WTC11 (cell line): ENCODE measurements around the gene ASB1. TPM values are rescaled to one million over a fixed set of nuclear protein-coding genes. Genes with fewer than 3 reads are reported as not detected.

Experiments
- ATAC-seq: fragments of 200-7000 bp; cut with Tn5 transposase; 2 replicates; pipeline ENCODE4 v1.10.0; 2021; ENCODE audit warnings: mild to moderate bottlenecking, moderate library complexity
- CTCF ChIA-PET: fragments of 300-600 bp; sonication (Branson Sonifier 250); formaldehyde crosslinking; loops from one replicate; lab custom pipeline; 2021; ENCODE audit warnings: antibody characterized with exemption; lab: Charles Lee
- POLR2A ChIA-PET: fragments of 350-600 bp; sonication (Branson Sonifier 250); formaldehyde crosslinking; loops from one replicate; lab custom pipeline; 2021; ENCODE audit warnings: antibody characterized with exemption; lab: Charles Lee
- DNase-seq: peaks from one replicate; pipeline ENCODE4 v3.0.0; 2021; ENCODE audit warnings: low spot score
- H3K27ac Mint-ChIP-seq: 2 replicates; pipeline ENCODE4 v1.8.0; 2021; ENCODE audit warnings: mixed read lengths
- H3K27me3 Mint-ChIP-seq: 2 replicates; pipeline ENCODE4 v1.8.0; 2021; ENCODE audit warnings: low read depth, mild to moderate bottlenecking, moderate library complexity, mixed read lengths
- H3K36me3 Mint-ChIP-seq: 2 replicates; pipeline ENCODE4 v1.8.0; 2021; ENCODE audit warnings: mixed read lengths
- H3K4me1 Mint-ChIP-seq: 2 replicates; pipeline ENCODE4 v1.8.0; 2022; ENCODE audit warnings: mixed read lengths
- H3K4me3 Mint-ChIP-seq: 2 replicates; pipeline ENCODE4 v1.8.0; 2021; ENCODE audit warnings: mild to moderate bottlenecking, moderate library complexity, mixed read lengths
- H3K9me3 Mint-ChIP-seq: 2 replicates; pipeline ENCODE4 v1.8.0; 2021; ENCODE audit warnings: mixed read lengths
- AFF4 ChIP-seq: sonication (generic); formaldehyde crosslinking; IDR thresholded peaks from 2 replicates; pipeline ENCODE4 v1.8.1; 2023; ENCODE audit warnings: mild to moderate bottlenecking, missing genetic modification reagents, borderline replicate concordance
- ATF3 ChIP-seq: sonication (generic); formaldehyde crosslinking; conservative IDR thresholded peaks from 2 replicates; pipeline ENCODE4 v1.8.1; 2022; ENCODE audit warnings: mild to moderate bottlenecking, missing genetic modification reagents
- CDX4 ChIP-seq: fragments of 250-450 bp; sonication (Bioruptor Pico); IDR thresholded peaks from 2 replicates; pipeline ENCODE4 v1.9.0; 2021; ENCODE audit warnings: moderate library complexity, mild to moderate bottlenecking, inconsistent platforms, borderline replicate concordance
- CREM ChIP-seq: sonication (generic); formaldehyde crosslinking; IDR thresholded peaks from 2 replicates; pipeline ENCODE4 v1.8.1; 2022; ENCODE audit warnings: mild to moderate bottlenecking, missing genetic modification reagents, moderate library complexity
- ERG ChIP-seq: fragments of 250-450 bp; sonication (Bioruptor Pico); IDR thresholded peaks from 2 replicates; pipeline ENCODE4 v1.8.0; 2021; ENCODE audit warnings: mild to moderate bottlenecking
- ESRRA ChIP-seq: sonication (generic); formaldehyde crosslinking; IDR thresholded peaks from 2 replicates; pipeline ENCODE4 v1.8.1; 2022; ENCODE audit warnings: mild to moderate bottlenecking, missing genetic modification reagents, borderline replicate concordance
- GRHL2 ChIP-seq: fragments of 250-450 bp; sonication (Bioruptor Pico); IDR thresholded peaks from 2 replicates; pipeline ENCODE4 v1.8.0; 2022; ENCODE audit warnings: mild to moderate bottlenecking, moderate library complexity; ENCODE audit not compliant: insufficient replicate concordance, severe bottlenecking
- GTF2I ChIP-seq: fragments of 250-450 bp; sonication (Bioruptor Pico); conservative IDR thresholded peaks from 2 replicates; pipeline ENCODE4 v1.4.0; 2021; ENCODE audit warnings: mild to moderate bottlenecking
- IRF2 ChIP-seq: sonication (generic); formaldehyde crosslinking; IDR thresholded peaks from 2 replicates; pipeline ENCODE4 v1.8.0; 2022; ENCODE audit warnings: low read depth, missing genetic modification reagents, borderline replicate concordance
- NR2C2 ChIP-seq: sonication (generic); formaldehyde crosslinking; IDR thresholded peaks from 2 replicates; pipeline ENCODE4 v1.8.0; 2022; ENCODE audit warnings: mild to moderate bottlenecking, missing genetic modification reagents
- NR3C1 ChIP-seq: sonication (generic); formaldehyde crosslinking; conservative IDR thresholded peaks from 2 replicates; pipeline ENCODE4 v1.8.1; 2023; ENCODE audit warnings: low read depth, mild to moderate bottlenecking, missing genetic modification reagents
- OVOL2 ChIP-seq: fragments of 250-450 bp; sonication (Bioruptor Pico); IDR thresholded peaks from 2 replicates; pipeline ENCODE4 v1.9.0; 2021; ENCODE audit warnings: mild to moderate bottlenecking, borderline replicate concordance
- PRRX2 ChIP-seq: fragments of 250-450 bp; sonication (Bioruptor Pico); IDR thresholded peaks from 2 replicates; pipeline ENCODE4 v1.8.0; 2021; ENCODE audit warnings: mild to moderate bottlenecking
- RELA ChIP-seq: sonication (generic); formaldehyde crosslinking; IDR thresholded peaks from 2 replicates; pipeline ENCODE4 v1.8.1; 2022; ENCODE audit warnings: missing genetic modification reagents, mild to moderate bottlenecking, borderline replicate concordance
- SOX15 ChIP-seq: fragments of 250-450 bp; sonication (Bioruptor Pico); IDR thresholded peaks from 2 replicates; pipeline ENCODE4 v1.9.0; 2021; ENCODE audit warnings: mild to moderate bottlenecking
- ZMAT4 ChIP-seq: fragments of 250-450 bp; sonication (Bioruptor Pico); IDR thresholded peaks from 2 replicates; pipeline ENCODE4 v1.9.0; 2021; ENCODE audit warnings: mild to moderate bottlenecking
- ZNF396 ChIP-seq: fragments of 250-450 bp; sonication (Bioruptor Pico); IDR thresholded peaks from 2 replicates; pipeline ENCODE4 v1.8.0; 2021; ENCODE audit warnings: mild to moderate bottlenecking, moderate library complexity, borderline replicate concordance
- ZSCAN18 ChIP-seq: fragments of 250-450 bp; sonication (Bioruptor Pico); IDR thresholded peaks from 2 replicates; pipeline ENCODE4 v2.1.2; 2022; ENCODE audit warnings: mild to moderate bottlenecking, moderate library complexity
- total RNA-seq: library from RNA; stranded (reverse); gene quantifications from 3 replicates; pipeline ENCODE4 v1.2.3, GENCODE V29; 2021

The ASB1 gene
- total RNA-seq, 1 experiment from 2014 or later, result 43.9 TPM

- TF ChIP-seq ZSCAN18 (CRISPR knock-in tag), result no peak
These were observed 27.6 kb upstream of the ASB1 start (continued) for GRCh38 chr2:238399094-238399493.

- ChIA-PET POLR2A (no interaction called here), CTCF (interaction anchor here (1.0 kb wide), 1 partner anchor 32 kb away, joined by 3 read pairs; no protein-coding TSS in a partner anchor)
- peak overlapping the region; percentile 45; the same call in 1 of the 2 replicates for H3K27ac Mint-ChIP-seq
These were observed 25.2 kb upstream of the ASB1 start for GRCh38 chr2:238401551-238401950.

More at GRCh38 chr2:238401551-238401950, 25.2 kb upstream of the ASB1 start:
- TF ChIP-seq AFF4 (CRISPR knock-in tag), result no peak
- TF ChIP-seq PRRX2 (CRISPR knock-in tag), result no peak
- TF ChIP-seq GTF2I (CRISPR knock-in tag), result no peak
- TF ChIP-seq NR2C2 (CRISPR knock-in tag), result no peak
- TF ChIP-seq CDX4 (CRISPR knock-in tag), result no peak
- TF ChIP-seq RELA (CRISPR knock-in tag), result no peak
- no peak for TF ChIP-seq IRF2 (CRISPR knock-in tag)
- no peak for TF ChIP-seq ESRRA (CRISPR knock-in tag)
- TF ChIP-seq NR3C1 (CRISPR knock-in tag), result no peak
- TF ChIP-seq ZNF396 (CRISPR knock-in tag), result no peak
- TF ChIP-seq OVOL2, result no peak
- TF ChIP-seq ATF3 (CRISPR knock-in tag), result no peak
- no peak for TF ChIP-seq CREM (CRISPR knock-in tag)
- no peak for TF ChIP-seq GRHL2
- TF ChIP-seq ZMAT4 (CRISPR knock-in tag), result no peak
- TF ChIP-seq ERG (CRISPR knock-in tag), result no peak
- TF ChIP-seq SOX15 (CRISPR knock-in tag), result no peak
- DNase-seq (no peak), ATAC-seq (no peak)
- no peaks in the 10 kb centered on the region for H3K9me3 Mint-ChIP-seq
- peaks cover 15% of the 10 kb centered on the region for H3K4me1 Mint-ChIP-seq
- no peaks in the 10 kb centered on the region for H3K27me3 Mint-ChIP-seq
- H3K4me3 Mint-ChIP-seq, result no peak overlapping the region
- 0 out of 2 replicates have a peak, but pooled peaks cover 3% of the 10 kb centered on the region for H3K36me3 Mint-ChIP-seq
